ENCODE results near the gene MROH9. TPM values are rescaled to one million over a fixed set of nuclear protein-coding genes. Genes with fewer than 3 reads are reported as not detected.

MROH9 gene
- polyA plus RNA-seq, 1 donor from 2014 or later = not detected

DNA sequence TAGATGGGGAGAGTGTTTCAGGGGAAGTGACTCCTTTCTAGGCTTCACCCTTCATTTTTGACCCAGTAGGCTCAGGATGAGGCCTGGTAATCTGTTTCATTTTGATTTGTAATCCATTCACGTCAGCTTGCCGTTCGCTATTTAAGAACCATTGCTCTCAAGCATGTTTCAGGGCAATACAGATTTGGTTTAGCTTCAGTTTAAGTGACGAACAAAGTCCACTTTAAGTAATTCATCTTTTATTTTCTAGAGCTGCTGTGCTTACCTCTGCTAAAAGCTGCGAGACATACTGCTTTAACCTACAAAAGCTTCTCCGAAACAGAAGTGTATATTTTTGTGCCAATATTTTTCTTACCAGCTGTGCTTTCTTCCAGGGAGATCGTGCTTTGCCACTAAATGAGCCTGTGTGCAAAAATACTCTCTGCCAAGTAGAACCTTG, 146.4 kb downstream of the MROH9 start:
- no peaks in the 10 kb centered on the region for H3K36me3 ChIP-seq (ENCODE audit: insufficient read depth, low read length)
- no peaks in the 10 kb centered on the region for H4K20me1 ChIP-seq (ENCODE audit: insufficient read depth)
- no peak overlapping the region for H3K9ac ChIP-seq (ENCODE audit: low read length)
- H3K9me3 ChIP-seq (ENCODE audit: low read length) = no peaks in the 10 kb centered on the region
- H3F3A ChIP-seq (ENCODE audit: insufficient read depth, low read length, poor library complexity, severe bottlenecking) = no peaks in the 10 kb centered on the region
- no peaks in the 10 kb centered on the region for H3K27me3 ChIP-seq (ENCODE audit: insufficient read depth, low read depth, low read length)
- no peak for TF ChIP-seq EZH2 (IDR thresholded peaks at IDR 0.05; ENCODE audit: borderline replicate concordance, insufficient read depth, low read length, poor library complexity, severe bottlenecking)
- no peak for TF ChIP-seq SMC3 (conservative IDR thresholded peaks at IDR 0.05; ENCODE audit: poor library complexity)
- TF ChIP-seq MXI1 (conservative IDR thresholded peaks at IDR 0.05; ENCODE audit: poor library complexity, severe bottlenecking) = no peak
- no peak for TF ChIP-seq RAD21 (conservative IDR thresholded peaks at IDR 0.05)
- H3K79me2 ChIP-seq (replicated peaks; ENCODE audit: insufficient read depth, low read length) = no peaks in the 10 kb centered on the region
- no peak overlapping the region for H2AFZ ChIP-seq (ENCODE audit: low read depth, low read length)
- H3K9me2 ChIP-seq (ENCODE audit: insufficient read depth, low read length) = no peaks in the 10 kb centered on the region
- H3K4me2 ChIP-seq (ENCODE audit: low read length) = no peak overlapping the region
- no peak overlapping the region for H3K4me3 ChIP-seq (ENCODE audit: low read length)
- H3K27ac ChIP-seq (ENCODE audit: low read length) = no peak overlapping the region

DNA sequence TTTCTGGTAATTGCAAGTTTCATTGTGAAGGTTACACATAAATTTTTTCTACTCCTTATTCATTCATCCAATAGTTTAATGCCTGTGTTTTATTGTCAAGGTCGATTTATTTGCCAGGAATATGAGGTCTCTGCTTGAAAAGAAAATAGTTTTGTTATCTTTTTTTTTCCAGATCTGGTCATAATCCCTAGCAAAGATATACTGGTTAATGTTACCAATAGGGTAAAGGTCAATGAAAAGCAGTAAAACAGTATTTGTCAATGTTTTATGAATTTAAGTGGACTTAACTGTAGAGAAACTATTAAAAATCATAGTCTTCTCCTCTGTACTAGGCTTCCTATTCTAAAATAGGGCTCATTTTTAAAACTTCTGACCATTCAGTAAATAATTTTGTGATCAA, 147.3 kb downstream of the MROH9 start:
- H3K4me2 ChIP-seq (ENCODE audit: low read length) = no peak overlapping the region
- no peaks in the 10 kb centered on the region for H3F3A ChIP-seq (ENCODE audit: insufficient read depth, low read length, poor library complexity, severe bottlenecking)
- H3K27me3 ChIP-seq (ENCODE audit: insufficient read depth, low read depth, low read length) = no peaks in the 10 kb centered on the region
- no peaks in the 10 kb centered on the region for H3K79me2 ChIP-seq (replicated peaks; ENCODE audit: insufficient read depth, low read length)
- H3K36me3 ChIP-seq (ENCODE audit: insufficient read depth, low read length) = no peaks in the 10 kb centered on the region
- H4K20me1 ChIP-seq (ENCODE audit: insufficient read depth) = no peaks in the 10 kb centered on the region
- H3K9me3 ChIP-seq (ENCODE audit: low read length) = no peaks in the 10 kb centered on the region
- TF ChIP-seq RAD21 (conservative IDR thresholded peaks at IDR 0.05) (no peak), TAF1 (IDR thresholded peaks at IDR 0.05; ENCODE audit: low read depth) (no peak), MXI1 (conservative IDR thresholded peaks at IDR 0.05; ENCODE audit: poor library complexity, severe bottlenecking) (no peak), SMC3 (conservative IDR thresholded peaks at IDR 0.05; ENCODE audit: poor library complexity) (no peak), EP300 (conservative IDR thresholded peaks at IDR 0.05; ENCODE audit: poor library complexity, severe bottlenecking) (no peak), EZH2 (IDR thresholded peaks at IDR 0.05; ENCODE audit: borderline replicate concordance, insufficient read depth, low read length, poor library complexity, severe bottlenecking) (no peak)
- no peak overlapping the region for H3K4me3 ChIP-seq (ENCODE audit: low read length)
- H3K27ac ChIP-seq (ENCODE audit: low read length) = no peak overlapping the region
- no peak overlapping the region for H3K9ac ChIP-seq (ENCODE audit: low read length)
- H3K9me2 ChIP-seq (ENCODE audit: insufficient read depth, low read length) = no peaks in the 10 kb centered on the region
- H2AFZ ChIP-seq (ENCODE audit: low read depth, low read length) = no peak overlapping the region

DNA sequence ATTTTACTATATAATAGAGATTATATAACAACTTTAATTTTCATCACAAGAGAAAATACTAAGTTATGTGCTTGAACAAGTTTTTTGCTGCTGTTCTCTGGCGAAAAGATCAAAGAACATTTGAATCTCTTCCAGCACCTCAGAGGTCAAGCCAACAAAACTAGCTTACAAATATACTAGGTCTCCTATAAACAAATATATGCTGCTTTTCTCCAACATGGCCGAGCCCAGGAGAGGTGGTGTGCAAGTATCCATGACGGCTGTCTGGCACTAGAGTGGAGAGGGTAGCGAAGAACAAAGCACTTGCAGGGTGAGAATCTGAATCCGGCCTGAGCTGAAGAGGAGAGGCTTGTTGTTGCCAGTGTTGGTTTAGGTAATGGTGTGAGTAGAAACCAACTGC, 147.9 kb downstream of the MROH9 start:
- no peak overlapping the region for H3K27ac ChIP-seq (ENCODE audit: low read length)
- no peaks in the 10 kb centered on the region for H3K79me2 ChIP-seq (replicated peaks; ENCODE audit: insufficient read depth, low read length)
- H3K9ac ChIP-seq (ENCODE audit: low read length) = no peak overlapping the region
- no peaks in the 10 kb centered on the region for H3F3A ChIP-seq (ENCODE audit: insufficient read depth, low read length, poor library complexity, severe bottlenecking)
- no peaks in the 10 kb centered on the region for H4K20me1 ChIP-seq (ENCODE audit: insufficient read depth)
- H3K9me2 ChIP-seq (ENCODE audit: insufficient read depth, low read length) = no peaks in the 10 kb centered on the region
- H3K9me3 ChIP-seq (ENCODE audit: low read length) = no peaks in the 10 kb centered on the region
- no peaks in the 10 kb centered on the region for H3K36me3 ChIP-seq (ENCODE audit: insufficient read depth, low read length)
- H2AFZ ChIP-seq (ENCODE audit: low read depth, low read length) = no peak overlapping the region
- no peak for TF ChIP-seq SMC3 (conservative IDR thresholded peaks at IDR 0.05; ENCODE audit: poor library complexity)
- no peak for TF ChIP-seq EP300 (conservative IDR thresholded peaks at IDR 0.05; ENCODE audit: poor library complexity, severe bottlenecking)
- TF ChIP-seq, protein P1, sequence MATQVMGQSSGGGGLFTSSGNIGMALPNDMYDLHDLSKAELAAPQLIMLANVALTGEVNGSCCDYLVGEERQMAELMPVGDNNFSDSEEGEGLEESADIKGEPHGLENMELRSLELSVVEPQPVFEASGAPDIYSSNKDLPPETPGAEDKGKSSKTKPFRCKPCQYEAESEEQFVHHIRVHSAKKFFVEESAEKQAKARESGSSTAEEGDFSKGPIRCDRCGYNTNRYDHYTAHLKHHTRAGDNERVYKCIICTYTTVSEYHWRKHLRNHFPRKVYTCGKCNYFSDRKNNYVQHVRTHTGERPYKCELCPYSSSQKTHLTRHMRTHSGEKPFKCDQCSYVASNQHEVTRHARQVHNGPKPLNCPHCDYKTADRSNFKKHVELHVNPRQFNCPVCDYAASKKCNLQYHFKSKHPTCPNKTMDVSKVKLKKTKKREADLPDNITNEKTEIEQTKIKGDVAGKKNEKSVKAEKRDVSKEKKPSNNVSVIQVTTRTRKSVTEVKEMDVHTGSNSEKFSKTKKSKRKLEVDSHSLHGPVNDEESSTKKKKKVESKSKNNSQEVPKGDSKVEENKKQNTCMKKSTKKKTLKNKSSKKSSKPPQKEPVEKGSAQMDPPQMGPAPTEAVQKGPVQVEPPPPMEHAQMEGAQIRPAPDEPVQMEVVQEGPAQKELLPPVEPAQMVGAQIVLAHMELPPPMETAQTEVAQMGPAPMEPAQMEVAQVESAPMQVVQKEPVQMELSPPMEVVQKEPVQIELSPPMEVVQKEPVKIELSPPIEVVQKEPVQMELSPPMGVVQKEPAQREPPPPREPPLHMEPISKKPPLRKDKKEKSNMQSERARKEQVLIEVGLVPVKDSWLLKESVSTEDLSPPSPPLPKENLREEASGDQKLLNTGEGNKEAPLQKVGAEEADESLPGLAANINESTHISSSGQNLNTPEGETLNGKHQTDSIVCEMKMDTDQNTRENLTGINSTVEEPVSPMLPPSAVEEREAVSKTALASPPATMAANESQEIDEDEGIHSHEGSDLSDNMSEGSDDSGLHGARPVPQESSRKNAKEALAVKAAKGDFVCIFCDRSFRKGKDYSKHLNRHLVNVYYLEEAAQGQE (IDR thresholded peaks at IDR 0.05; ENCODE audit: borderline replicate concordance) = no peak
- TF ChIP-seq, protein P2, sequence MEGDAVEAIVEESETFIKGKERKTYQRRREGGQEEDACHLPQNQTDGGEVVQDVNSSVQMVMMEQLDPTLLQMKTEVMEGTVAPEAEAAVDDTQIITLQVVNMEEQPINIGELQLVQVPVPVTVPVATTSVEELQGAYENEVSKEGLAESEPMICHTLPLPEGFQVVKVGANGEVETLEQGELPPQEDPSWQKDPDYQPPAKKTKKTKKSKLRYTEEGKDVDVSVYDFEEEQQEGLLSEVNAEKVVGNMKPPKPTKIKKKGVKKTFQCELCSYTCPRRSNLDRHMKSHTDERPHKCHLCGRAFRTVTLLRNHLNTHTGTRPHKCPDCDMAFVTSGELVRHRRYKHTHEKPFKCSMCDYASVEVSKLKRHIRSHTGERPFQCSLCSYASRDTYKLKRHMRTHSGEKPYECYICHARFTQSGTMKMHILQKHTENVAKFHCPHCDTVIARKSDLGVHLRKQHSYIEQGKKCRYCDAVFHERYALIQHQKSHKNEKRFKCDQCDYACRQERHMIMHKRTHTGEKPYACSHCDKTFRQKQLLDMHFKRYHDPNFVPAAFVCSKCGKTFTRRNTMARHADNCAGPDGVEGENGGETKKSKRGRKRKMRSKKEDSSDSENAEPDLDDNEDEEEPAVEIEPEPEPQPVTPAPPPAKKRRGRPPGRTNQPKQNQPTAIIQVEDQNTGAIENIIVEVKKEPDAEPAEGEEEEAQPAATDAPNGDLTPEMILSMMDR (IDR thresholded peaks at IDR 0.05; ENCODE audit: poor library complexity, severe bottlenecking) = no peak
- no peak for TF ChIP-seq MXI1 (conservative IDR thresholded peaks at IDR 0.05; ENCODE audit: poor library complexity, severe bottlenecking)
- no peak for TF ChIP-seq RAD21 (conservative IDR thresholded peaks at IDR 0.05)
- TF ChIP-seq TAF1 (IDR thresholded peaks at IDR 0.05; ENCODE audit: low read depth) = no peak
- no peak for TF ChIP-seq EZH2 (IDR thresholded peaks at IDR 0.05; ENCODE audit: borderline replicate concordance, insufficient read depth, low read length, poor library complexity, severe bottlenecking)
- no peak for TF ChIP-seq POLR2AphosphoS5 (IDR thresholded peaks at IDR 0.05)
- H3K27me3 ChIP-seq (ENCODE audit: insufficient read depth, low read depth, low read length) = no peaks in the 10 kb centered on the region
- H3K4me3 ChIP-seq (ENCODE audit: low read length) = no peak overlapping the region
- H3K4me2 ChIP-seq (ENCODE audit: low read length) = no peak overlapping the region

Measured in neural cell (in vitro differentiated cells).